Common myeloid progenitor, CD34-positive (primary cell): ENCODE measurements around the gene MREG.

Source experiments
- CTCF ChIA-PET: fragments of 350-600 bp; sonication (Branson Sonifier 250); formaldehyde crosslinking; loops from one replicate; lab custom pipeline; 2021; ENCODE audit warnings: antibody characterized with exemption; lab: Charles Lee
- POLR2A ChIA-PET: fragments of 350-600 bp; sonication (Branson Sonifier 250); formaldehyde crosslinking; loops from one replicate; lab custom pipeline; 2021; ENCODE audit warnings: antibody characterized with exemption; lab: Charles Lee
- DNase-seq, 3 donors: peaks; one replicate each; pipeline versions ENCODE4 v3.0.0 to v3.0.0-alpha.2; 2013
- H3K27ac ChIP-seq, 2 experiments: 1 replicate in 1 of 2; 2 replicates in 1 of 2; pipeline ENCODE4 v1.7.0; 2013; ENCODE audit warnings: inconsistent platforms in 2 of 2, low read length in 2 of 2, mild to moderate bottlenecking in 2 of 2, low read depth in 1 of 2, moderate library complexity in 1 of 2; ENCODE audit not compliant: severe bottlenecking in 2 of 2, insufficient read depth in 1 of 2, poor library complexity in 1 of 2
- H3K27me3 ChIP-seq, 5 experiments: replicated peaks in 2 of 5; 1 replicate in 3 of 5; 2 replicates in 2 of 5; pipeline versions ENCODE4 v1.6.1 to v1.7.0; 2013; ENCODE audit warnings: low read length in 4 of 5, mild to moderate bottlenecking in 2 of 5, moderate library complexity in 2 of 5, inconsistent platforms in 1 of 5; ENCODE audit not compliant: insufficient read depth in 5 of 5, control insufficient read depth in 4 of 5
- H3K36me3 ChIP-seq, 4 experiments: 1 replicate in 2 of 4; 2 replicates in 2 of 4; pipeline versions ENCODE4 v1.6.1 to v1.7.0; 2013; ENCODE audit warnings: low read length in 3 of 4, control low read depth in 1 of 4, mild to moderate bottlenecking in 1 of 4; ENCODE audit not compliant: control insufficient read depth in 4 of 4, insufficient read depth in 4 of 4
- H3K4me1 ChIP-seq, 4 experiments: 1 replicate in 3 of 4; 2 replicates in 1 of 4; pipeline versions ENCODE4 v1.6.1 to v1.7.1; 2013; ENCODE audit warnings: low read length in 3 of 4, mild to moderate bottlenecking in 3 of 4, control low read depth in 1 of 4, inconsistent platforms in 1 of 4, moderate library complexity in 1 of 4; ENCODE audit not compliant: control insufficient read depth in 4 of 4, insufficient read depth in 4 of 4; ENCODE audit errors: control extremely low read depth in 1 of 4
- H3K4me3 ChIP-seq, 7 experiments: 1 replicate in 4 of 7; 2 replicates in 3 of 7; pipeline versions ENCODE4 v1.5.1 to v1.7.0; 2013; ENCODE audit warnings: mild to moderate bottlenecking in 7 of 7, low read length in 6 of 7, moderate library complexity in 6 of 7, inconsistent platforms in 2 of 7, low read depth in 2 of 7, control low read depth in 1 of 7; ENCODE audit not compliant: insufficient read depth in 4 of 7, control insufficient read depth in 1 of 7; ENCODE audit errors: extremely low read depth in 1 of 7
- H3K9me3 ChIP-seq, 5 experiments: 1 replicate in 4 of 5; 2 replicates in 1 of 5; pipeline versions ENCODE4 v1.6.1 to v1.7.1; 2013; ENCODE audit warnings: low read length in 4 of 5, mild to moderate bottlenecking in 2 of 5, inconsistent platforms in 1 of 5, low read depth in 1 of 5, moderate library complexity in 1 of 5; ENCODE audit not compliant: control insufficient read depth in 4 of 5, insufficient read depth in 2 of 5; ENCODE audit errors: control extremely low read depth in 1 of 5
- WGBS: methylation state at CpG from one replicate; pipeline ENCODE4 v1.1.5; 2013; ENCODE audit not compliant: insufficient coverage; 5-methylcytosine and 5-hydroxymethylcytosine counted together

Gene MREG

GRCh38 chr2:215896921-215897320 is 116.4 kb downstream of the MREG start:
- DNase-seq, result no peak
- Histone ChIP-seq H3K4me1 (peaks cover 7 to 26% (median 20%) of the 10 kb centered on the region in 4 experiments), H3K4me3 (no peak overlapping the region), H3K9me3 (peaks cover 0 to 3% (median 2%) of the 10 kb centered on the region in 5 experiments), H3K27me3 (no peaks in the 10 kb centered on the region), H3K27ac (no peak overlapping the region), H3K36me3 (no peaks in the 10 kb centered on the region)
- ChIA-PET CTCF (no interaction called here), POLR2A (no interaction called here)
- 100% methylated on average over 1 of the region's 4 CpGs for WGBS

GRCh38 chr2:215895330-215895729 is 118.0 kb downstream of the MREG start:
- Histone ChIP-seq H3K27me3 (no peaks in the 10 kb centered on the region), H3K36me3 (no peaks in the 10 kb centered on the region), H3K9me3 (peaks cover 0 to 3% (median 2%) of the 10 kb centered on the region in 5 experiments), H3K4me3 (no peak overlapping the region), H3K4me1 (peaks cover under 1 to 21% (median 13%) of the 10 kb centered on the region in 4 experiments), H3K27ac (no peak overlapping the region)
- POLR2A ChIA-PET, result no interaction called here
- CTCF ChIA-PET, result no interaction called here
- no CpG with 5 or more reads among the region's 4 CpGs for WGBS
- DNase-seq, result no peak
